Fibroblast of pulmonary artery (primary cell): ENCODE data around the gene VGLL1.

Source experiments
- DNase-seq: peaks from one replicate; pipeline ENCODE4 v3.0.0-alpha.2; 2010; ENCODE audit warnings: low read depth
- H3K4me3 ChIP-seq: replicated peaks from 2 replicates; pipeline ENCODE4 v1.5.1; 2011; ENCODE audit warnings: low read depth, mild to moderate bottlenecking, control low read depth, low read length, moderate library complexity
- CTCF ChIP-seq: IDR thresholded peaks from 2 replicates; pipeline ENCODE4 v1.5.1; 2011; ENCODE audit warnings: mild to moderate bottlenecking, control low read depth, low read length, inconsistent platforms; ENCODE audit errors: missing control alignments

The VGLL1 gene

DNA sequence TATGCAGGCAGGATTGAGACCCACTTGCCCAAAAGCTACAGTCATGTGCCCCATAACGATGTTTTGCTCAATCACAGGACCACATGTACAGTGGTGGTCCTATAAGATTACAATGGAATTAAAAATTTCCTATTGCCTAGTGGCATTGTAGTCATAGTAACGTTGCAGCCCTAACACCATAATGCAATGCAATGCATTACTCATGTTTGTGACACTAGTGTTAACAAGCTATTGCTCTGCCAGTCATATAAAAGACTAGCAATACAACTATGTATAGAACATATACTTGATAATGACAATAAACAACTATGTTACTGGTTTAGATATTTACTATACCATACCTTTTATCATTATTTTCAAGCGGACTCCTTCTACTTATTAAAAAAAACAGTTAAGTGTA lies 50.6 kb downstream of the VGLL1 start:
- TF ChIP-seq CTCF = no peak
- no peak overlapping the region for H3K4me3 ChIP-seq
- DNase-seq = no peak

- no peak overlapping the region for H3K4me3 ChIP-seq
- no peak for DNase-seq
- TF ChIP-seq CTCF = no peak
These were observed 52.5 kb downstream of the VGLL1 start for GRCh38 chrX:136584545-136584944.

- TF ChIP-seq CTCF = no peak
- DNase-seq = no peak
- H3K4me3 ChIP-seq = no peak overlapping the region
These were observed 53.2 kb downstream of the VGLL1 start for GRCh38 chrX:136585262-136585661.

DNA sequence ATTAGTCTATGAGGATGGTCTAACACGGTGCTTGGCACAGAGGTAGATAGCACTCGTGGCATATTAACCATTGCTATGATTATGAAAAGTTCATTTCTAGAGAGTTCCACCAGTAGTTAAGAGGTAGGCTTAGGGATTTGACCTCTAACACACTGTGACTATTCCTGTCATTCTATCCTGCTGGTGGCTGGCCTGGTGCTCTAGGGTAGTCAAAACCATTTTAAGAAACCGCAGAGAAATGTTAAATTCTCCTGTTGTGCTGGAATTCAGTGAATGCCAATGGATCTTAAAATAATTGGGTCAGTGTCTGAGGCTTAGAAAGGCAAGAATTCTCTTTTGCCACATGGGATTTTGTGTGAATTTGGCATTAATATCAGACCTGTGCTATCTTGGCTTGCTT lies 53.9 kb downstream of the VGLL1 start:
- no peak for TF ChIP-seq CTCF
- DNase-seq = no peak
- no peak overlapping the region for H3K4me3 ChIP-seq

DNA sequence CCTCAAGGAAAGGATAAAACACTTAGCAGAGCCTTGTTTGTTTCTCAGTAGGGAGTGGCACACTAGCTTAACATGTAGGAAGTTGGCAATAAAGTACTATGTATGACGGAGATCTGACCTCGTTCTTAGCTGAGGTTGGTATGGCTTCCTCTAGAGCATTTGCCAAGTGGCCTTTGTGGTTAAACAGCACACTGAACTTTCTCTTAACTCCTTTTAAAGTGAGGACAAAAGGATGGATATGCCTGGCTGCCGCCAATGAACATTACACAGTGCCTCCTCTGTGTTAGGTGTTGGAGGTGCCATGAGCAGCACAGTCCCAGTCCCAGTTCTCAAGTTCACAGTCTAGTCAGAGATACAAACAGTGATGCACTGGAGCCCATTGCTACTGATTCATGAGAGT lies 54.4 kb downstream of the VGLL1 start:
- no peak overlapping the region for H3K4me3 ChIP-seq
- no peak for DNase-seq

GRCh38 chrX:136587532-136587931 lies 55.5 kb downstream of the VGLL1 start:
- no peak overlapping the region for H3K4me3 ChIP-seq
- no peak for DNase-seq
- TF ChIP-seq CTCF = no peak

More for the DNA sequence above, 54.4 kb downstream of the VGLL1 start:
- TF ChIP-seq CTCF = no peak

DNA sequence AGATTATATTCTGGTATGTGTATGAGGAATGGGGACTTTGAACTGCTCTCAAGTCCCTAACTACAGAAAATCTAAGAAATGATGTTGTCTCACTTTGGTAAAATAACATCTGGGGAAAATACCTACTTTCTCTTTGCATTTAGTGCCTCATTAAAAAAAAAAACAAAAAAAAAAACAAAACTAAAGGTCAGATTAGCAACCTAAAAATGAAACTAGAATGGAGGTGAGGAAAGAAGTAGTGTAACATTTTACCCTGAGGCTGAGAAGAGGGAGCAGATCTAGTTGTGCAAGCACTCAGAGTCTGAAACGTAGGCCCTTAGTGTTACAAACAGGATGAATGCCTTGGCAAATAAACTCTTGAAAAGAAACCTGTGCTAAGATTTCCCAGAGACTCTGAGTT lies 56.0 kb downstream of the VGLL1 start:
- no peak overlapping the region for H3K4me3 ChIP-seq
- no peak for DNase-seq
- no peak for TF ChIP-seq CTCF
